Omental fat pad (tissue), 4 donors: Measurements from ENCODE around the gene AGAP1. TPM values are rescaled to one million over a fixed set of nuclear protein-coding genes. Genes with fewer than 3 reads are reported as not detected.

Experiments used
- ATAC-seq: fragments of 150-250 bp; one replicate; pipeline ENCODE4 v1.9.1; 2016; ENCODE audit warnings: mild to moderate bottlenecking, moderate library complexity; ENCODE audit not compliant: low FRiP score
- DNase-seq: peaks from one replicate; pipeline ENCODE4 v3.0.0-alpha.2; 2019; ENCODE audit warnings: low spot score
- total RNA-seq, 4 donors: library from RNA; depleted of rRNA; stranded (reverse); fragments of >200 nt; gene quantifications; one replicate each; pipeline ENCODE4 v1.1.0, GENCODE V29; 2016
- TF ChIP-seq, protein P1 (sequence below), 3 donors: fragments of 450-650 bp; IDR thresholded peaks; one replicate each; pipeline ENCODE4 v1.5.1; 2016 to 2017; ENCODE audit warnings: antibody characterized with exemption in 3 of 3, mild to moderate bottlenecking in 3 of 3, moderate library complexity in 2 of 3

AGAP1 gene
- total RNA-seq, 4 donors from 2014 or later: 15.5 to 24.3 (median 16.2) TPM

DNA sequence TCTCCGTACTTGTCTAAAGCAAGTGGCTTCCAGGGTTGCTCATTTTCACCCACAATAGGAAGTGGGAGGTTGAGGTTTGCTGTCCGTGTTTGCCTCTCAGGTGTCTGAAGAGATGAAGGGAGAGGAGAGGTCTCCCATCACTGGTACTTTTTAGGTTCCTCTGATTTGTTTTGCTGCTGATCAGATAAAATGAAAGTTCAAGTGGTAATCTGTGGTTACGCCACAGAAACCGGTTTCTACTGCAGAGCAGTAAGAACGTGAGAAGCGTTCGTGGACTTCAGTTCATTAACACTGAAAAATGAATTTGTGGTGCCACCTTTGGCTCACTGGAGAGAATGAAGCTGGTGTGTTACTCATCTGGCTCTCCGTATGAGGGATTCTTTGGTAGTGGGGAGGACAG is 556.1 kb downstream of the AGAP1 start:
- no peak for ATAC-seq
- DNase-seq: no peak
- TF ChIP-seq, protein P1, sequence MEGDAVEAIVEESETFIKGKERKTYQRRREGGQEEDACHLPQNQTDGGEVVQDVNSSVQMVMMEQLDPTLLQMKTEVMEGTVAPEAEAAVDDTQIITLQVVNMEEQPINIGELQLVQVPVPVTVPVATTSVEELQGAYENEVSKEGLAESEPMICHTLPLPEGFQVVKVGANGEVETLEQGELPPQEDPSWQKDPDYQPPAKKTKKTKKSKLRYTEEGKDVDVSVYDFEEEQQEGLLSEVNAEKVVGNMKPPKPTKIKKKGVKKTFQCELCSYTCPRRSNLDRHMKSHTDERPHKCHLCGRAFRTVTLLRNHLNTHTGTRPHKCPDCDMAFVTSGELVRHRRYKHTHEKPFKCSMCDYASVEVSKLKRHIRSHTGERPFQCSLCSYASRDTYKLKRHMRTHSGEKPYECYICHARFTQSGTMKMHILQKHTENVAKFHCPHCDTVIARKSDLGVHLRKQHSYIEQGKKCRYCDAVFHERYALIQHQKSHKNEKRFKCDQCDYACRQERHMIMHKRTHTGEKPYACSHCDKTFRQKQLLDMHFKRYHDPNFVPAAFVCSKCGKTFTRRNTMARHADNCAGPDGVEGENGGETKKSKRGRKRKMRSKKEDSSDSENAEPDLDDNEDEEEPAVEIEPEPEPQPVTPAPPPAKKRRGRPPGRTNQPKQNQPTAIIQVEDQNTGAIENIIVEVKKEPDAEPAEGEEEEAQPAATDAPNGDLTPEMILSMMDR (IDR thresholded peaks at IDR 0.05): no peak

DNA sequence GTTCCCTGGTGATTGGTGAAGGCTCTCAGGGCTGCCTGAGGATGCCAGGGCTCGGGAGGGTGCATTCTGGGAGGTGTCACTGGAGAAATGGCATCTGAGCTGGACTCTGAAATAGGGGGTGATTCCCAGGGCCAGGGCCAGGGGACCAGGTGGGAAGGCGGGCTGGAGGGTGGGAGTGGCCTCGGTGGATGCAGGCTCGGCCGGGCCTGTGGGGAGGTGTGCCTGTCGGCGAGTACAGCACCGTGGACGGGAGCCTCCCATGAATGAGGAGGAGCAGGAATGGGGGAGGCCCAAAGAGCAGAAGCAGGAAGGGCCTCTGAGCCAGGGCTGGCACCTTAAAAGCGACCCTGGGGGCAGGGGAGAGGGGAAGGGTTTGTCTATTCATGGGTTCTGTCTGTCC is 557.5 kb downstream of the AGAP1 start:
- DNase-seq (no peak), ATAC-seq (no peak)
- TF ChIP-seq, protein P1 (IDR thresholded peaks at IDR 0.05): no peak

DNA sequence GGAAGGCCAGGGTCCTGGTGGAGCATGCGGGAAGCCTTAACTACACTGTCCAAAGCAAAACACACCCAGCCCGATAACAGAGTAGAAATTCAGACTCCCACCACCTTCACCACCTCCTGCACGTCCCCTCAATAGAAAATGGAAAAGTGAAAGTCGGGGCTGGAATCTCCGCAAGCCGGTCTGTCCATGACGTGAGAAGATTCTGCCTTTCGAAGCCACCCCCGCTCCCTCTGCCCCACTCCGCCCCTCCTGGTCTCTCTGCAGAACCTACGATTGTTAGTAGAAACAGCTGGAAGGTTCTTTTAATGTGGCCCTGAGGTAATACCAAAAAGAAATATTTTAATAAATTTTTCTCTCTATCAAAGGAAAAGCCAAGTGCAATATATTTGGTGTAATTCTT is 558.0 kb downstream of the AGAP1 start:
- DNase-seq (no peak), ATAC-seq (no peak)
- TF ChIP-seq, protein P1 (IDR thresholded peaks at IDR 0.05): no peak

DNA sequence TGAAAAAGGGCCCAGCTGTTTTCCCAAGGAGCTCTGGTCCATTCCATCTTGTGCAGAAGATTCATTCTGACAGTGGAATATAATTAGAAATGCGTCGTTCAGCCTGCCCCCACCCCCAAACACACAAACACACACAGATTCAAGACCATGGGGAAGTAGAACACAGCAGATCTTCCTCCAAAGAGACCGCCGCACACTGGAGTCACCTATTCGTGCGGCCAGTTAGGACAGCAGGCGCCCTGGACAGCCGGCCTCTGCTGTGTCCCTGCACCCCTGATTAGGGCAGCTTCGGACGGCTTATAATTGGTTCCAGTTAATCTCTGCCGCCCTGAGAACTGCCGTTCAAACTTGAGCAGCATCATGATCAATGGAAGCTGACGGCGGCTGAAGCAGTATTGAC is 558.4 kb downstream of the AGAP1 start:
- TF ChIP-seq, protein P1 (IDR thresholded peaks at IDR 0.05): no peak
- DNase-seq: no peak
- ATAC-seq: no peak

DNA sequence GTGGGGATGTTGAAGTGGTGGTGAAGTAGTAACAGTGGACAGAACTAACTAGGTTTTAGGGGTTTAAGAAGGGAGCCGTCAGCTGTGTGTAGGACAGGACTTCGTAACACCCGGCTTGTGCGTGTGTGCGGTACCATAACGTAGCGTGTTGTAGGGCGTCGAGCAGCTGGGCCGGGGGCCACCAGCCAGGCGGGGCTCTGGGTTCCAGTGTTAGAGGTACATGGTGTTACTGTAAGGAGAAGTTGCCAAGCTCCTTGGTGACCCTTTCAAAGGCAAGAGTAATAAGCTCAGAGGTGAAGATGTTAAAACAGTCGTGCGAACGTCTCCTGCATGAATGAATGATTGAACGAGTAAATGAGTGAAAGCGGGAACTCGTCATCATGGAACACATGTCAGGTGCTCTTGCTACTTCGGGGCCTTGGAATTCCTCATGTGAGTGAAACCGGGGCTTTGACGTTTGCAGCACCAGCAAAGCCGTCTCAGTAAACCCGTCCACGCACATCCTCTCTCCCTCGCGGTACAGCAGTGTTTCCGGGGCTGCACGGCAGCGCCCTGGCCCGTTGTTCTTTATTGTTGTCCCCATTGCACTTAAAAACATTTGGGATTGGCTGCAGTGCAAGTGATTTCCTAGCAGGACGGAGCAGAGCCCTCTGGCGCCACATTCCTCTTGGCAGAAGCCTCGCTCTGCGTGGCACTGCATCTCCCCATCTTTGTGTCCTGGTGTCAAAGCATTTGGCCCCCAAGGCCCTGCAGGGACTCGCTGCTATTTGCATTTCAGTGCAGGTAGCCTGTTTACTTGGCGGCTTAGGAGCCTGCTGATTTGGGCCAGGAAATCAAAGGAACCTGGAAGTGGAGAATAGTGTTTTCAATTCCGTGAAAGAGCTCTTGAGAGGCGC is 559.3 kb downstream of the AGAP1 start:
- ATAC-seq: no peak
- TF ChIP-seq, protein P1 (IDR thresholded peaks at IDR 0.05): no peak
- no peak for DNase-seq

DNA sequence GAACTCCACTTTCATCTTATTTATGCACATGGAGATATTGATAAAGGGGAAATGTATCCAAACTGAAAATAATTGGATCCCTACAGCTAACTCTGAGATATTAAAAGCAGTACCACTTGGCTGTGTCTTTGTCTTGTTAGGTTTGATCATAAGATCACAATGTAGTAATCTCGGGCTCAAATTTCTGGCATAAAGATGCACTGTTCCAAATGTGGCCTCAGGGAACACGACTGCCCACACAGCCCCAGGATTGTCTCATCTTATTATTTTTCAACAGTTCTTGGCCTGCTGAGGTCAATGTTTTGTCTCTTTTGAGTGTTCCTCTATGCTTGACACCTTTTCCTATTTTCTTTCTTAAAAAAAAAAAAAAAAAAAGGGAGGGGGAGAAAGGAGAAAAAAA is 560.3 kb downstream of the AGAP1 start:
- no peak for ATAC-seq
- no peak for DNase-seq
- TF ChIP-seq, protein P1 (IDR thresholded peaks at IDR 0.05): no peak
